Stimulated activated CD8-positive, alpha-beta memory T cell treated with anti-CD3 and anti-CD28 coated beads, Interleukin-12 subunit alpha, Interleukin-12 subunit beta, amount 100 ng/mL, for 4 hours (primary cell): Measurements from ENCODE around the gene COX6B2.
A peak's percentile ranks its signal among the peaks of the same experiment; 100 is the strongest.

Experiments
- DNase-seq: peaks from one replicate; pipeline ENCODE4 v3.0.0-alpha.2; 2020; ENCODE audit warnings: low read depth

COX6B2 gene

DNA sequence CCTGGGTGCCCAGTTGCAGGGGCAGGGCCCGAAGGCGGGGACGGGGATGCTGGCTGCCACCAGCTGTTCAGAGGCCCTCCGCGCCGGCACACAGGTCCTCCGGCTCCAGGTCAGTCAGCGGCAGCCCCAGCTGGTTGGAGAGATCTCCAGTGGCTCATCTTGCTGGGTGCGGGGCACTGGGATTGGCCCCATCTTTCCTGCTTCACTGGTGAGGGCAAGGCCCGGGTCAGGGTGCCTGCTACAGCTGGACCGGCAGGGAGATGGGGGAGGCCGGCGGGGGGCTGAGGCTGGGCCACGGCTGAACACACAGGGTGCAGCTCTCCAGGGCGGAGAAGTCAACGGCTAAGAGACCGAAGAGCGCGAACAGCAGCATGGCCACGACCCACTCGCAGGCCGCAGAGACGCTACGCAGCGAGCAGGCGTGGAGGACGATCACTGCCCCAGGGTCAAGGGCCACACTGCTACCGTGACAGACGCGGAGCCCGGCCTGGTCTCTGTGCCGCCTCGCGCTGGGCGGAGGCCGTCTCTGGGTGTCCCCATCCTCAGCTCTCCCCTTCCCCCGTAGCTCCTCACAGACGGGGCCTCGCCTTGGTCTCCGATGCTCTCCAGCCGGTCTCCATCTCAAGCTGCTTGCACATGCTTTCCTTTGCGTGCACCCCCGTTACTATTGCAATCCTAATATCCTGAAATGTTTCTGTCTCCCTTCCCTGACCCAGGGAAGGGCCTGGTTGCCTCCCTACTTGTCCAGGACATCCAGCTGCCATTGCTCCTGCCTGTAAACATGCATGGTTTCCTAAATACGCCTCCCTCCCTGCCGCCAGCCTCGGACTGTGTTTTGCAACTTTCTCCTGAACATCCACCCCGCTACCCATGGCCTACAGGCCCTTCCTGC lies 41.7 kb downstream of the COX6B2 start:
- no peak for DNase-seq

DNA sequence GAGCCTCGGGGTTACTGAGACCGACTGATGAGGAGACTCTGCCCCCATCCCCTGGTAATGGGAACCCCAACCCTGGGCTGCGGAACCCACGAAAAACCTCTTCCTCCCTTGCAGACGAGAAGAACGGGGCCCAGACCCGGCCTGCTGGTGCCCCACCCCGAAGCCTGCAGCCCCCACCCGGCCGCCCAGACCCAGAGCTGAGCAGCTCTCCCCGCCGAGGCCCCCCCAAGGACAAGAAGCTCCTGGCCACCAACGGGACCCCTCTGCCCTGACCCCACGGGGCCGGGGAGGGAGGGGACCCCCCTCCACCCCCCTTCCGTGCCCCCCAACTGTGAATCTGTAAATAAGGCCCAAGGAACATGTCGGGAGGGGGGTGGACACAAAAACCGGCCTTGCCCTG lies 42.7 kb downstream of the COX6B2 start:
- no peak for DNase-seq

DNA sequence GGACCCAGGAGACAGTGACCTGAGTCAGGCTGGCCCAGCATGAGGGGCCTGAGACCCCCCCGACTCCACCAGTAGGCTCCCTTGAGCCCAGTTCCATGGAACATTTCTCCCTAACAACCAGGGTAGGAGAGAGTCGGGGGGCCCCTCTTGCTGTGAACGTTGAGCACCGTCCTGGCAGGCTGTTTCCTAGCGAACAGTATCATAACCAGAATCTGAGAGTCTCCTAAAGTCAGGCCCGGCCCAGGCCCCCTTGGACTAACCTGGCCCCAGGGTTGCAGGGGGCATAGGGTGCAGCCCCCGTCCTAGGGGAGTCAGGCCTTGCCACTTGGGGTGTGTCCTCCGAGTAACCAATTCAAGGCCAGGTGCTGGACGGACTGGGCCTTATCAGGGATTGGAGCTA lies 43.1 kb downstream of the COX6B2 start:
- DNase-seq = no peak

DNA sequence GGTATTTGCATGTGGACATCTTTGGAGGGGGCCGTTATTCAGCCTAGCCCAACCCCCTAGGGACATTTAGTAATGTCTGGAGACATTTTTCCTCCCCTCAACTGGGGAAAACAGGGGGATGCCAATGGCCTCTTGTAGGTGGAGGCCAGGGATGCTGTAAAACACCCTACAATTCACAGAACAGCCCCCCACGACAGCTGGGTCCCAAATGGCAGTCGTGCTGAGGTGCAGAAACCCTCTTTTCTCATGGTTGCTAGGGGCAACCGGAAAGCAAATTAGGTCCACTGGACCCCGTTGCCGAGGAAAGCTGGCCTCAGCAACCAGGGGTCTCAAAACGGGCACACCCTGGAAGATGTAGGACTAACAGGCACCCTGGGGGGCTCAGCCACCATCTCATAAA lies 44.0 kb downstream of the COX6B2 start:
- DNase-seq = no peak

DNA sequence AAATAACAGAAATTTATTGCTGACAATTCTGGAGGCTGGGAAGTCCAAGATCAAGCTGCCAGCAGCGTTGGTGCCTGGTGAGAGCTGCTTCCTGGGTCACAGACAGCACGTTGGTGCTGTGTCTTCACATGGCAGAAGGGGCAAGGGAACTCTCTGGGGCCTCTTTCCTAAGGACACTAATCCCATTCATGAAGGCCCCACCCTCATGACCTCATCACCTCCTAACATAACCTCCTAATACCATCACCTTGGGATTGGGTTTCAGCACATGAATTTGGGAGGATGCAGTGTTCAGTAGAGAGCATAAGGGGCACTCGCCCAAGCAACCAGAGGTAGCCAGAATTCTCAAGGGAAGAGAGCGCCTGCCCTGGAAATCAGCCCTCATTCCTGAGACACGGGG lies 45.1 kb downstream of the COX6B2 start:
- no peak for DNase-seq

DNA sequence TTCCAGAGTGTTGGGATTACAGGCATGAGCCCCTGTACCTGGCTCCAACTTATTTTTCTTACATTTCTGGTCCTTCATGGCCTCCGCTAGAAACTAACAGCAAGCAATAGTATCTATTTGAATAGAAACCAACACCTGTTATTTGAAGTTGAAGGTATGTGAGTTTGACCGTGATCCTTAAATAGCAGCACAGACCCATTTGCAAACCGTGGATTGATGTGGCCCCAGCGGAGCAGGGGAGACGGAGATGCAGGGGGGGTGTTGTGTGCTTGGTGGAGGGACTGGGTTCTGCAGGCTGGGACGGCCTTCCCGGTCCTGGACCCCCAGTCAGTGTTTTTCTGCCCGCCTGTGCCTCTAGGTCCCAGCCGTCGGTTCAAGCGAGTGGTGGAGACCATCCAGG lies 46.2 kb downstream of the COX6B2 start:
- DNase-seq = no peak

DNA sequence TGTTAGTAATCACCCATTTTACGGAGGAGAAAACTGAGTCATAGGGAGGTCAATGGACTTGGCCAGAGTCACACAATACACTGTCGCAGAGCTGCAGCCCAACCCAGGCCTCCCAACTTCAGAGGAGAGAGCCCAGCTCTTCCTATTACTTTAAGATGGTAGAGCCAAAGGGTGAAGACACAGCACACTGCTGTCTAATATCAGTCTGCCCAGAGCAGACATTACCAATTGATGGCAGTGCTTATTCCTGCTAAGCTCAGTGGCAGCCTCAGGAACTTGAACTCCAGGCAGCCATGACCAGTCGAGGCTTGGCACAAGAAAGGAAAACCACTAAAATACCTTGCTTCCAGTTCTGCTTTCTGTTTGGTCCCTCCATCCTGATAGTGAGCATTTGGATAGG lies 47.8 kb downstream of the COX6B2 start:
- DNase-seq = no peak

DNA sequence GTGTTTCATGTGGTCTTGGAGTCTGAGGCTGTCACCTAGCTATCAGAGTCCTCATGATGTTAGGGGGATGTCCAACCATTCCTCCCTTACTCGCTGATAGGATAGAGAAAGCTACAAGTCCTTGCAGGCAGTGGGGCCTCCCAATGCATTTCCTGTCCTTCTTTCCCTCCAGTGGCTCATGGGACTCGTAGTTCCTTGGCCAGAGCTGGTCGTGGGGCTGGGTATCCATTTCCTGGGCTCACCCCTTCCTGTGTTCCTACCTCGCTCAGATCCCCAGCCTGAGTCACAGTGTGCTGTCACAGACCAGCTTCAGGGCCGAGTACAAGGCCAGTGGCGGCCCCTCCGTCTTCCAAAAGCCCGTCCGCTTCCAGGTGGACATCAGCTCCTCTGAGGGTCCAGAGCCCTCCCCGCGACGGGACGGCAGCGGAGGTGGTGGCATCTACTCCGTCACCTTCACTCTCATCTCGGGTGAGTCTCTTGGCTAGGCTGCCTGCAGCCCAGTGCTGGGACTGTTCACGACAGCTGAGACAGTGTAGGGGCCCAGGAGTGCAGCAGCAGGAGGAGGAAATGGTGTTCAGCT lies 48.4 kb downstream of the COX6B2 start:
- DNase-seq = no peak

DNA sequence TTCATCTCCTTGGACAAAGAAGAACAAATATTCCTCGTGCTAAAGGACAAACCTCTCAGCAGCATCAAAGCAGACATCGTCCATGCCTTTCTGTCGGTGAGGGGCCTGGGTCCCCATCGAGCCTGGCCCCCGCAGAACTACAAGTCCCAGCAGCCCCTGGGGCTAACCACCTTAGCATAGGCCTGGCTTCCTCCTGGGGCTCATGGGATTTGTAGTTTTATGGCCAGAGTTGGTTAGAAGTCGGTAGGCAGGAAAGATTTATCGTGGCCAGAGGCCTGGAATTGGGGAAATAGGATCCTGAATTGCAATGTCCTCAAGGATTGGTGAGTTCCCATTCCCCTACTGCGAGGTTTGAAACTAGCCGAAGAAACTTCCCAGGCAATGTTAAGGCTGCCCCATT lies 49.0 kb downstream of the COX6B2 start:
- DNase-seq = no peak

DNA sequence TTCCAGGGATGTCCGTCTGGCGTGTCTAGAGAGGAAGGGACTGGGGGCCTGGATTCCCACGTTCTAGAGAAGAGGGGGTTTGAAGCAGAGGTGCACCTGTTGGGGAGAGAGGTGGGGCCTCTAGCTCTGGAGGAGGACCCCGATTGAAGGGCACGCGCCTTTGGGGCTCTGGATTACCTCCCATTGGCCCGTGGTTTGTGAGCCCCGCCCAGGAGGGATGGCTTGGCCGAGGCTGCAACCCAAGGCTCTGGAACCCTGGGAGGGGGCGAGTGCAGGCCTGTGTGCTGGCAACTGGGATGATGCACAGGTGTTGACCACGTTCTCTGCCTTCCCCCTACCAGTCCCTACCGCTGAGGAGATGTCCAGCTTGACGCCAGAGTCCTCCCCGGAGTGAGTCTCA lies 49.5 kb downstream of the COX6B2 start:
- DNase-seq = no peak

DNA sequence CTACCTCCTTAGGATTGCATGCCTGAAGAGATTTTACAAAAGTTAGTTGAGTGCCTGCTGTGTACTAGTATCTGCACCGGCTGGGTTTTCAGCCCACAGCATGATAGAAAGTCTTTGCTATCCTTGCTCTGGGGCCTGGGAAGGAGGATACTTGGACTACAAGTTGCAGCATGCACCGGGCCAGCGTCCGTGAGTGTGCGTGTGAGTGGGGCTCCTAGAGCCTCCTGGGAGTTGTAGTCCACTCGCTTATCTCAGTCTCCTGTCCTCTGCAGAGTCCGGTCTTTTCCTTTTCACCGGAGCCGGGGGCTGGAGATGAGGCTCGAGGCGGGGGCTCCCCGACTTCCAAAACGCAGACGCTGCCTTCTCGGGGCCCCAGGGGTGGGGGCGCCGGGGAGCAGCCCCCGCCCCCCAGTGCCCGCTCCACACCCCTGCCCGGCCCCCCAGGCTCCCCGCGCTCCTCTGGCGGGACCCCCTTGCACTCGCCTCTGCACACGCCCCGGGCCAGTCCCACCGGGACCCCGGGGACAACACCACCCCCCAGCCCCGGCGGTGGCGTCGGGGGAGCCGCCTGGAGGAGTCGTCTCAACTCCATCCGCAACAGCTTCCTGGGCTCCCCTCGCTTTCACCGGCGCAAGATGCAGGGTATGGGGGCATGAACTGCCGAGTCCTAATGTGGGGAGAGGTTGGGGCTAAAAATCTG lies 50.1 kb downstream of the COX6B2 start:
- DNase-seq = no peak

DNA sequence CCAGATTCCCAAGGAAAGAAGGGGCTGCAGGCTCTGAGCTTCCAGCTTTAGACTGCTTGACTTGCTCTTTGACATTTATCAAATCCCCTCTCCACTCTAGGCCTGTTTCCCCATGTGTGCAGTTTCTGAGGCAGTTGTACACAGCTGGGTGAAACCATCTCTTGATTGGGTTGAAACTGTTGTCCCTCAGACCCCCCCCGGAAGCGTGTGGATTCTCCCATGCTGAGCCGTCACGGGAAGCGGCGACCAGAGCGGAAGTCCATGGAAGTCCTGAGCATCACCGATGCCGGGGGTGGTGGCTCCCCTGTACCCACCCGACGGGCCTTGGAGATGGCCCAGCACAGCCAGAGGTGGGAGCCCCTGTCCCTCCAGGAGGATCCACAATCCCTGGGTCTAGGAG lies 51.0 kb downstream of the COX6B2 start:
- no peak for DNase-seq

DNA sequence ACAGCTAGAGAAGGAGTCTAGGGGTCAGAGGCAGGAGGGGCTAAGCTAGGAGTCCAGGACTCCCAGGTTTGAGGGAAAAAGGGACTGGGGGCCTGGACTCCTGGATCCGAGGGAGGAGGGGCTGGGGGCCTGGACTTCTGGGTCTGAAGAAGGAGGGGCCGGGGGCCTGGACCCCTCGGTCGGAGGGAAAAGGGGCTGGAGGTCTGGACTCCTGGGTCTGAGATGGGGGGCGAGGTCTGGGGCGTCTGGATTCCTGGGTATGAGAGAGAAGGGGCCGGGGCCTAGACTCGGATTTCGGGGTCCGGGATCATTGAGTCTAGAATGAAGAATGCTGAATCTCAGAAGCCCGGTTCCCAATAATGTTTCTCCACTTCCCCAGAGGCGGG lies 52.2 kb downstream of the COX6B2 start:
- DNase-seq = no peak

DNA sequence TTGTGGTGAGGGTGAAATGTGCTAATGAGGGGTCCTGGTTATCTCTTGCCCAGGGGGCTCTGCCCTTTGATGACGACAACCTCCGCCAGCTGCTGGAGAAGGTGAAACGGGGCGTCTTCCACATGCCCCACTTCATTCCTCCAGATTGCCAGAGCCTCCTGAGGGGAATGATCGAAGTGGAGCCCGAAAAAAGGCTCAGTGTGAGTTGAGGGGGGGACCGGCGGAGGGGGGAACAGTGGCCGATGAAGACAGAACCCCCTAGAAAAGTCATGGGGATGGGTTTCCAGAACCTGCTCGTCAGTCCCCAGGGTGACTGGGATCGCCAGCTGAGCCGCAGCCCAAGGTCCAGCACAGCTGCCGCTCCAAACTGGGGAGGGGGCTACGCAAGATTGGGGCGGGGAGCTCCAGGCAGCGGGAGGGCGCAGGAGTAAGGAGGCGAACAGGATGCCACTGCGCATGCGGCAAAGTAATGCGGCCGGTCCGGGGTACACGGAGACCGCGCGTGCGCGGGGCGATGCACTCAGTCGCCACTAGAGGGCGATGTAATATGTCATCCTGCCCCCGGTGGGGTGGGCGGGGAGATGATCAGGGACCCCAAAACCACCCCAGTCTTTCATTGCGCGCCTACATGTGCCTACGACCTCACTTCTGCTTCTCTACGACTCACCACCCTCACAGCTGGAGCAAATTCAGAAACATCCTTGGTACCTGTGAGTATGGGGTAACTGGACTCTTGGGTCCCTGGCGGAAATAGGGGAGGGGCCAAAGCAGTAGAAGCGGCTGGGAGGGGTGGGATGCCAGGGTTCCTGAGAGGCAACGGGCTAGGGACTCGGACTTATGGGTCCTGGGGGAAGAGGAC lies 52.8 kb downstream of the COX6B2 start:
- DNase-seq = peak; percentile 90

DNA sequence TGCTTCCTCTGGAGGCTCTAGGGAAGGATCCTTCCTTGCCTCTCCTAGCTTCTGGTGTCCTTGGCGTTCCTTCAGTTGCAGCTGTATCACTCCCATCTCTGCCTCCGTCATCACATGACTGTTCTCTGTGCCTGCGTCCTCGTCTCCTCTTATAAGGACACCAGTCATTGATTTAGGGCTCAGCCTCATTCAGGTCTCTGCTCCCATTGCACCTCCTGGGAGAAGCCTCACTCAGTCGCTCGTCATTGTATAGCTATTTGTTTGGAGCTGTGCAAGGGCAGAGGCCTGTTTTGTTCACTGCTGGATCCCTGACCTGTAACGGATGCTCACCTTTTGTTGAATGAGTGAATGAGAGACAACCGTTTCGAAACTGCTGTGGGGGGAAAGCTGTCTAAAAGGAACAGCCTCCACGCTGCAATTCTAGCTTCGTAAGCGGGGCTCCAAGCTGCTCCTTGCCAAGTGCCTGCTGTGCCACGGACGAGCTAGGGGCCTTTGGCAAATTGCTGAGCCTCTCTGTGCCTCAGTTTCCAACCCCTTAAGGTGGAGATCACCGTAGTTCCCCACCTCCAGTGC lies 53.5 kb downstream of the COX6B2 start:
- no peak for DNase-seq

DNA sequence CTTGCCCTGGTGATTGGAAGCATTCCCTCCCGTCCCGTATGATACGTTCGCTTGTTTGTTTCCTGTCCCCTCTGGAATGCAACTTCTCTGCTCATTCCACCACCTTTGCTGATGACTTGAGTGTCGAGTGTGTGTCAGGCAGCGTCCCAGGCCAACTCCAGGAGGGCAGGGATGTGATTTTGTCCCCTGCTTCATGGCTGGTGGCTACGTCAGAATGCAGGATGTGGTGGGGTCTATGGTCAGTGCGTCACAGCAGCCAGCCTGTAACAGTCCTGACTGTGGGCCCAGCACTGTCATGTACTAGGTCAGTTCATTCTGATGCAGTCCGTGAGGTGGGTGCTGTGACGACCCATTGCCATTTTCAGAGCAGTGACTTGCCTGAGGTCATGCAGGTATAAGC lies 54.5 kb downstream of the COX6B2 start:
- no peak for DNase-seq
